Small intestine (tissue), 7 donors: ENCODE results near the gene BCL2L12. TPM values are rescaled to one million over a fixed set of nuclear protein-coding genes. Genes with fewer than 3 reads are reported as not detected.

ENCODE experiments used
- DNase-seq, 2 donors: peaks; one replicate each; pipeline versions ENCODE4 v3.0.0 to v3.0.0-alpha.2; 2013
- FAIRE-seq: peaks from 2 replicates; lab custom pipeline; 2012; peaks lifted over from hg19 to GRCh38; lab: Jason Lieb, UNC
- H3K27ac ChIP-seq, 3 donors: one replicate each; pipeline ENCODE4 v1.5.1; 2013; ENCODE audit warnings: low read length in 2 of 3, mild to moderate bottlenecking in 2 of 3, control low read depth in 1 of 3, inconsistent platforms in 1 of 3, low read depth in 1 of 3, moderate library complexity in 1 of 3
- H3K27me3 ChIP-seq, 3 donors: one replicate each; pipeline ENCODE4 v1.6.1; 2013; ENCODE audit warnings: low read length in 3 of 3, inconsistent platforms in 1 of 3; ENCODE audit not compliant: control insufficient read depth in 3 of 3, insufficient read depth in 3 of 3
- H3K36me3 ChIP-seq, 3 donors: one replicate each; pipeline ENCODE4 v1.6.1; 2013; ENCODE audit warnings: low read length in 3 of 3, inconsistent platforms in 1 of 3, low read depth in 1 of 3, mild to moderate bottlenecking in 1 of 3, moderate library complexity in 1 of 3; ENCODE audit not compliant: control insufficient read depth in 3 of 3, insufficient read depth in 2 of 3
- H3K4me1 ChIP-seq, 3 donors: one replicate each; pipeline ENCODE4 v1.6.1; 2013; ENCODE audit warnings: low read length in 2 of 3, inconsistent platforms in 1 of 3, low read depth in 1 of 3, mild to moderate bottlenecking in 1 of 3, moderate library complexity in 1 of 3; ENCODE audit not compliant: control insufficient read depth in 3 of 3, insufficient read depth in 2 of 3
- H3K4me3 ChIP-seq, 3 donors: one replicate each; pipeline ENCODE4 v1.5.1; 2013; ENCODE audit warnings: low read length in 3 of 3, control low read depth in 1 of 3, inconsistent platforms in 1 of 3, low read depth in 1 of 3, mild to moderate bottlenecking in 1 of 3, moderate library complexity in 1 of 3
- H3K9me3 ChIP-seq, 2 donors: one replicate each; pipeline ENCODE4 v1.6.1; 2013; ENCODE audit warnings: low read depth in 1 of 2, low read length in 1 of 2; ENCODE audit not compliant: control insufficient read depth in 2 of 2, insufficient read depth in 1 of 2
- WGBS, 3 donors: extraction: QIAGEN DNeasy Blood & Tissue Kit; methylation state at CpG; one replicate each; pipeline ENCODE4 v1.1.7; 2013; 5-methylcytosine and 5-hydroxymethylcytosine counted together
- polyA plus RNA-seq, 4 donors: library from polyadenylated mRNA; stranded (reverse) in 3 of 4; unstranded in 1 of 4; fragments of 200-250 nt in 3 of 4; fragments of 120-200 nt in 1 of 4; gene quantifications; one replicate each; pipeline versions ENCODE4 v1.2.1 to v1.2.3, GENCODE V29; 2013
- donor health status: healthy with polysubstance abuse.
- donor health status: control.
- donor health status: control.
- donor health status: Bipolar disorder and iron deficiency.
- donor health status: healthy.

The BCL2L12 gene
- polyA plus RNA-seq, 4 donors, result 11.2 to 36.6 (median 17.1) TPM

DNA sequence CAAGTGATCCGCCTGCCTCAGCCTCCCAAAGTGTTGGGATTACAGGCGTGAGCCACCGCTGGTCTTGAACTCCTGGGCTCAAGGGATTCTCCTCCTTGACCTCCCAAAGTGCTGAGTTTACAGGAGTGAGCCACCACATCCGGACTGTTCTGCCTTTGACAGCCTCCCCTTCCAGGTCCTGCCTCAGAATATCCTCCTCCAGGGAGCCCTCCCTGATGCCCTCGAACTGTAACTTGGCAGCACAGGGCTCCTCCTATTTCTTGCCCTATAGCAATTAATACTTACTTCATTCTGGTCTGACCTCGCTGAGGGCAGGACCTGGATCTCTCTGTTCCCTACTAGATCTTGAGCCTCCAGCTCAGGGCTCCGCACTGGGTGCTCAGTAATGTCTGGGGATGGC is 31.1 kb downstream of the BCL2L12 start:
- no peak for FAIRE-seq
- Histone ChIP-seq H3K4me3 (no peak overlapping the region), H3K27ac (no peak overlapping the region), H3K27me3 (peaks cover 0 to 25% (median 3%) of the 10 kb centered on the region in 3 donors), H3K4me1 (no peaks in the 10 kb centered on the region), H3K9me3 (no peaks in the 10 kb centered on the region), H3K36me3 (no peaks in the 10 kb centered on the region)
- DNase-seq, result no peak
- 84 to 91% (median 88%) methylated on average over 7 of the region's 7 CpGs for WGBS, 3 donors

DNA sequence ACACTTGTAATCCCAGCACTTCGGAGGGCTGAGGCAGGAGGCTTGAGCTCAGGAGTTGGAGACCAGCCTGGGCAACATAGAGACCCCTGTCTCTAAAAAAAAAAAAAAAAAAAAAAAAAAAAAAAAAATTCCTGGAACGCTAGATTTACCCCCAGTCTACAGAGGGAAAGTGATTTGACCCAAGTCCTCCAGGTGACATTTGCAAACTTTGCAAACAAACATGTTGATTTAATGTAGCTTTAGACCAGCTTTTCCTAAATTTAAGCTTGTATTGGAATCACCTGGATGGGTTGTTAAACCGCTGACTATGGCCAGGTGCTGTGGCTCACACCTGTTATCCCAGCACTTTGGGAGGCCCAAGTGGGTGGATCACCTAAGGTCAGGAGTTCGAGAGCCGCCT is 33.6 kb downstream of the BCL2L12 start:
- Histone ChIP-seq H3K9me3 (no peaks in the 10 kb centered on the region), H3K27ac (no peak overlapping the region), H3K27me3 (peaks cover 0 to 14% (median 3%) of the 10 kb centered on the region in 3 donors), H3K36me3 (no peaks in the 10 kb centered on the region), H3K4me1 (no peaks in the 10 kb centered on the region), H3K4me3 (no peak overlapping the region)
- no peak for DNase-seq
- no peak for FAIRE-seq
- WGBS, 3 donors, result 67 to 91% (median 87%) methylated on average over 5 of the region's 5 CpGs

DNA sequence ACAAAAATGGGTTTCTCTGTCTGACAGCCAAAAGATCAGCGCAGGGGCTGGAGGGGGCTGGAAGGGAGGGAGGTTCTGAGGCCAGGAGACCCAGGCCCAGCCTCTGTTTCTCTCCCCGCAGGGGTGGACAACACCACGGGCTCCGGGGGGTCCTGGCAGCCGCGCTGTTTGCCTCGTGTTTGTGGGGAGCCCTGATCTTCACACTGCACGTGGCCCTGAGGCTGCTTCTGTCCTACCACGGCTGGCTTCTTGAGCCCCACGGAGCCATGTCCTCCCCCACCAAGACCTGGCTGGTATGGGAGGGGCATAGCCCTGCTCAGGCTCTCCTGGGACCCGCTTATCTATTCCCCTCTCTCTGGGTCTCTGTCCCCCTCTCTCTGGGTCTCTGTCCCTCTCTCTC is 34.8 kb downstream of the BCL2L12 start:
- Histone ChIP-seq H3K9me3 (no peaks in the 10 kb centered on the region), H3K27ac (no peak overlapping the region), H3K4me3 (no peak overlapping the region), H3K36me3 (no peaks in the 10 kb centered on the region), H3K27me3 (peaks cover 0 to 14% (median 3%) of the 10 kb centered on the region in 3 donors), H3K4me1 (no peaks in the 10 kb centered on the region)
- no peak for FAIRE-seq
- WGBS, 3 donors, result 51 to 63% (median 57%) methylated on average over 11 of the region's 11 CpGs
- no peak for DNase-seq

DNA sequence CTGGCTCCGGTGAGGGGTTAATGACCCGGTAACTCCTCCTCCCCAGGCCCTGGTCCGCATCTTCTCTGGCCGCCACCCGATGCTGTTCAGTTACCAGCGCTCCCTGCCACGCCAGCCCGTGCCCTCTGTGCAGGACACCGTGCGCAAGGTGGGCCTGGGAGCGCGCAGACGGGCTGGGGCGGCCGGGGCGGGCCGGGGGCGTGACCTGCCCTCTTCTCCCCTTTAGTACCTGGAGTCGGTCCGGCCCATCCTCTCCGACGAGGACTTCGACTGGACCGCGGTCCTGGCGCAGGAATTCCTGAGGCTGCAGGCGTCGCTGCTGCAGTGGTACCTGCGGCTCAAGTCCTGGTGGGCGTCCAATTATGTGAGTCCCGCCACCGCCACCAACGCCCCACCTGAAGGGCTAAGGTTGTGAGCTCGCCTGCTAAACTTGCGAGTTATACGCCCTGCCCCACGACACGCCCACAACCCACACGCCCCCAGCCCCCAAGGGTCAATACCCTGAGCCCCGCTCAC is 35.6 kb downstream of the BCL2L12 start:
- Histone ChIP-seq H3K4me1 (no peaks in the 10 kb centered on the region), H3K4me3 (no peak overlapping the region), H3K27ac (no peak overlapping the region), H3K27me3 (peaks cover 0 to 14% (median 3%) of the 10 kb centered on the region in 3 donors), H3K36me3 (peaks cover 0 to 4% (median 0%) of the 10 kb centered on the region in 3 donors), H3K9me3 (no peaks in the 10 kb centered on the region)
- FAIRE-seq (no peak), DNase-seq (no peak)
- WGBS, 3 donors, result 24 to 47% (median 36%) methylated on average over 30 to 40 of the region's 40 CpGs

DNA sequence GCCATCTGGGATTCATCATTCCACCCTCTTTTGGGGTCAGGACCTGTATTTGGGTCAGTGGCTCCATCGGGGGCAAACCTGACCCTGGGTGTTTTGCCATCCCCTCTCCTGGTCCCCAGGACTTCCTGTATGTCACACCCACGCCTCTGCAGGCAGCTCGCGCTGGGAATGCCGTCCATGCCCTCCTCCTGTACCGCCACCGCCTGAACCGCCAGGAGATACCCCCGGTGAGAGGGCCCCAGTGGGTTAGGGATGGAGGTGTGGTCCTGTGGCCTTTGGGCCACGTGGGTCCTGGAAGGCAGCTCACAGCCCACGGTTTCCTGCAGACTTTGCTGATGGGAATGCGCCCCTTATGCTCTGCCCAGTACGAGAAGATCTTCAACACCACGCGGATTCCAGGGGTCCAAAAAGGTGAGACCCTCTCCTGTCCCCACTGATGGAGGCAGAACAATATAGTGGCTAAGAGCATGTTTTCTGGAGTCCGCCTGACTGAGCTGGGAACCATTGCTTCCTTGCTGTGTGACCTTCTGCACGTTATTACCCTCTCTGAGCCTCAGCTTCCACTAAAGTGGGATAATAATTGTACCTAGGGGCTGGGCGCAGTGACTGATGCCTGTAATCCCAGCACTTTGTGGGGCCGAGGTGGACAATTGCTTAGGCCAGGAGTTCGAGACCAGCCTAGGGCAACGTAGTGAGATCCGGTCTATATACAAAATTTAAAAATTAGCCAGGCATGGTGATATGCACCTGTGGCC is 39.3 kb downstream of the BCL2L12 start:
- peaks cover 0 to 14% (median 3%) of the 10 kb centered on the region in 3 donors for H3K27me3 ChIP-seq
- FAIRE-seq (no peak), DNase-seq (no peak)
- H3K4me3 ChIP-seq, result no peak overlapping the region
- 83 to 87% (median 85%) methylated on average over 22 of the region's 22 CpGs for WGBS, 3 donors
- H3K4me1 ChIP-seq, result no peaks in the 10 kb centered on the region
- H3K9me3 ChIP-seq, result no peaks in the 10 kb centered on the region
- H3K36me3 ChIP-seq, result peaks cover 0 to 4% (median 0%) of the 10 kb centered on the region in 3 donors
- no peak overlapping the region for H3K27ac ChIP-seq

DNA sequence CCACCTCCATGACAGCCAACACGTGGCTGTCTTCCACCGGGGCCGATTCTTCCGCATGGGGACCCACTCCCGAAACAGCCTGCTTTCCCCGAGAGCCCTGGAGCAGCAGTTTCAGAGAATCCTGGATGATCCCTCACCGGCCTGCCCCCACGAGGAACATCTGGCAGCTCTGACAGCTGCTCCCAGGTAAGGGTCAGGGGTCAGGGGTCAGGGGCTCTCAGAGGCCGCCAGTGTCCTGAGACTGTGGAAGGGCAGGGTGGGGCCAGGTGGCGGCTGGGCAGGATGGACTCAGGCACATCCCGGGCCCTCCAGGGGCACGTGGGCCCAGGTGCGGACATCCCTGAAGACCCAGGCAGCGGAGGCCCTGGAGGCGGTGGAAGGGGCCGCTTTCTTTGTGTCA is 40.2 kb downstream of the BCL2L12 start:
- H3K36me3 ChIP-seq, result peaks cover 0 to 4% (median 0%) of the 10 kb centered on the region in 3 donors
- 77 to 87% (median 83%) methylated on average over 13 to 16 of the region's 16 CpGs for WGBS, 3 donors
- H3K9me3 ChIP-seq, result no peaks in the 10 kb centered on the region
- FAIRE-seq (no peak), DNase-seq (no peak)
- H3K4me3 ChIP-seq, result no peak overlapping the region
- H3K27me3 ChIP-seq, result peaks cover 0 to 10% (median 3%) of the 10 kb centered on the region in 3 donors
- H3K27ac ChIP-seq, result no peak overlapping the region
- H3K4me1 ChIP-seq, result no peaks in the 10 kb centered on the region

DNA sequence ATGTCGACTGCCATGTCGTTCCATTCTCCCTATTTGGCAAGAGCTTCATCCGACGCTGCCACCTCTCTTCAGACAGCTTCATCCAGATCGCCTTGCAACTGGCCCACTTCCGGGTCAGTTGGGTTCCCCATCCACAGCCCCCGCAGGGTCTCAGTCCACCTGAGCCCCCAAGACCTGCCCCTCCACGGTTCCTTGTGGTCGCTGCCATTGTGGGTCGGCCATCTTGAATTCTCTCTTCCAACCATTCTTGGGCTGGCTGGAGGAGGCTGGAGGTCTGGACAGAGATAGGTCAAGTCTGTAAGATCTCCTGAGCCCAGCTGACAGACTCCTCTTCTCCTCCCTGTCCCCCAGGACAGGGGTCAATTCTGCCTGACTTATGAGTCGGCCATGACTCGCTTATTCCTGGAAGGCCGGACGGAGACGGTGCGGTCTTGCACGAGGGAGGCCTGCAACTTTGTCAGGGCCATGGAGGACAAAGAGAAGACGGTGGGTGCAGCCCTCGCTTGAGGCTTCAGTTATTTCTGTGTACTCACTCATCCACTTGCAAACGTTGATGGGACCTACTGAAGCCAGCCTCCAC is 44.7 kb downstream of the BCL2L12 start:
- Histone ChIP-seq H3K4me3 (no peak overlapping the region), H3K9me3 (no peaks in the 10 kb centered on the region), H3K36me3 (peaks cover 0 to 4% (median 0%) of the 10 kb centered on the region in 3 donors), H3K4me1 (no peaks in the 10 kb centered on the region), H3K27me3 (no peaks in the 10 kb centered on the region), H3K27ac (no peak overlapping the region)
- WGBS, 3 donors, result 93 to 95% (median 93%) methylated on average over 20 of the region's 20 CpGs
- FAIRE-seq (no peak), DNase-seq (no peak)

DNA sequence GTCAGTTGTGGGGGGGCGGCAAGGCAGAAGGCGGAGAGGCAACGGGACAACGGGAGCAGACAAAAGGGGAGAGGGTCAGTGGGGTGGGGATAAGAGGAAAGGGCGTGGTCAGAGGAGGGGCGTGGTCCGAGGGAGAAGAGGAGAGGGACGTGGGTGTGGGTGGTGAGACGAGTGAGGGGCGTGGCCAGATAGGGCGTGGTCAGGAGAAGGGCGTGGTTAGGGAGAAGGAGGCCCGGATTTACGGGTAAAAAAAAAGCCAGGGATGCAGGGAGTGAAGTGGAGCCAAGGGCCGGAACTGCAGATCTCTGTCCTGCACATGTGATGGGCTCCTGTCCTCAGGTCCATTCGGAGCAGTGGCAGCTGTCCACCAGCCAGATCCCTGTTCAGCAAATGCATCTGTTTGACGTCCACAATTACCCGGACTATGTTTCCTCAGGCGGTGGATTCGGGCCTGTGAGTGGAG is 46.7 kb downstream of the BCL2L12 start:
- no peaks in the 10 kb centered on the region for H3K4me1 ChIP-seq
- no peaks in the 10 kb centered on the region for H3K27me3 ChIP-seq
- FAIRE-seq, result no peak
- 51 to 62% (median 61%) methylated on average over 18 to 20 of the region's 20 CpGs for WGBS, 3 donors
- no peak for DNase-seq
- no peak overlapping the region for H3K27ac ChIP-seq
- H3K36me3 ChIP-seq, result no peaks in the 10 kb centered on the region
- no peak overlapping the region for H3K4me3 ChIP-seq
- H3K9me3 ChIP-seq, result no peaks in the 10 kb centered on the region
